Activated T-cell treated with anti-CD3 and anti-CD28 coated beads for 4 hours (primary cell): ENCODE measurements around the gene DVL1.
A peak's percentile ranks its signal among the peaks of the same experiment; 100 is the strongest.
"Not testable (repeated sequence)": the region's sequence is repeated elsewhere in the genome, so short reads cannot be mapped to it uniquely, and the experiment has no call there.

Experiments used
- DNase-seq: peaks from one replicate; pipeline ENCODE4 v3.0.0-alpha.2; 2020

The DVL1 gene

DNA sequence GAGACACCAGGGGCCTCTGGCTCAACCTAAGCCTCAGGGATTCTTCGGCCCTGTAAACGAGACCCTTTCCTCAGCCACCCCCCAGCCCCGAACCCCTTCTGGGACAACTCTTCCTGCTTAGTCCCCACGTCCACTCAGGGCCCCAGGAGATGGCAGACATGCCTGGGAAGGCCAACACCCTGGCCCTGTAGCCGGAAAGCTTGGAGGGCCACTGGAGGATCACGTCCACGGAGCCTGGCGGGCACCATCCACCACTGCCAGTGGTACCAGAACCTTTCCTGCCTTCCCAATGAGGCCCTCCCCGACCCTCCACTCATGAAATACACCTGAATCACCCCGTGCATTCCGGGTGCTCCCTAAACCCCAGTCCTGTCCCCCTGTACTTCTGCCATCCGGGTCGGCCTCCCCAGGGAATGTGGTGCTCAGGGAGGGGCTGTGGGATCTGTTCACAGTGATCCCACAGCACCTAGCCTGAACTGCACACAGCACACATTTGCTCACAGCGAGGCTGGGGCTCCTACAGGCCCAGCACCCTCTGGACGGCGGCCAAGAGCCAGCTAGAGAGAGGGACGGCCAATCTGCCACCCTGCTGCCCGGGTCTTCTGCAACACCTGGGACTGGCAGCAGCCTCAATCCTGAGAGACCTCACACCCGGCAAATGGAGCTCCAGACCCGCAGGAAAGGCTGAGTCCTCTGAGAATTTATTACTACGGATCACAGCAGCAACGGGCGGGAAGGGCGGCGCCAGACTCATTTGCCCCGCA is 24.0 kb upstream of the DVL1 start:
- DNase-seq, result no peak

DNA sequence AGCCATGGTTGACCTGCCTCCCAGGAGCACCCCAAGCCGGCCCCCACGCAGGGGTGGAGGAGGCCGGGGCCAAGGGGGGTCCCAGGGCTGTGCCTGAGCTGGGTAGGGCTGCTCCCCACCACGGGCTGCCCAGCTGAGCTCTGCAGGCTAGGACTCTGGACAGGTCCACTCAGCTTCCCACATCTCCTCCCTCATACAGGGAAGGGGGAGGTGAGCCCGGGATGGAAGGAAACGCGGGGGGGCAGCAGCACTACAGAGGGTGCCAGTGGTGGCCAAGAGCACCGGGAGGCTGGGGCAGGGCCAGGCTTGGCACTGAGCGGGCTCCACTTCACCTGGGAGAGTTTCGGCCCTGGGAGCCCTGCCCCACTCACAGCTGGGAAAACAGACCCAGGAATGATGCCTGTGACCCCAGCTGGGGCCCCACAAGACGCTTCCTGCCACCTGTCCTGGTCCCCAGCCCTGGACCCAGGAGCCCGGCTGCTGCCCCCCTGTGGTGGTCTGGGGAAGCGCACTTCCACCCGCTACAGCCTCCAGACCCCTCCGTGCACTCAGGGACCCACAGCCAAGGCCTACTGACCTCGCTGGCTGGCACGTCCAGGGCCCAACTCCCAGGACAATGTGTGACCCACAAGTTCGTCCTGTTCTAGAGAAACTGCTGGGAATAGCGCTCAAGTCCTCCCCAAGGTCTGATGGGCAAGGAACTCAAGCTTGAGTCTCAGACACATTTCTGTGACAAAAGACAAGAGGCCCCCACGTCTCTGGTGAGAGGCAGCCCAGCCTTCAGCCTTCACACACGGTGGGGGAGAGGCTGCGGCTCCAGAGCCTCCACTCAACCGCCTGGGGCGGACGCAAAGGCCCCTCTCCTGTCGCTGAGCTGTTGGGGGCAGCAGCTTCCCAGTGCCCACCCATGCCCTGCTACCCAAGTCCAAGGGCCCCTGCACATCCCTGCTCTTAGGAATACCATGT is 22.8 kb upstream of the DVL1 start:
- DNase-seq, result peak; percentile 67

DNA sequence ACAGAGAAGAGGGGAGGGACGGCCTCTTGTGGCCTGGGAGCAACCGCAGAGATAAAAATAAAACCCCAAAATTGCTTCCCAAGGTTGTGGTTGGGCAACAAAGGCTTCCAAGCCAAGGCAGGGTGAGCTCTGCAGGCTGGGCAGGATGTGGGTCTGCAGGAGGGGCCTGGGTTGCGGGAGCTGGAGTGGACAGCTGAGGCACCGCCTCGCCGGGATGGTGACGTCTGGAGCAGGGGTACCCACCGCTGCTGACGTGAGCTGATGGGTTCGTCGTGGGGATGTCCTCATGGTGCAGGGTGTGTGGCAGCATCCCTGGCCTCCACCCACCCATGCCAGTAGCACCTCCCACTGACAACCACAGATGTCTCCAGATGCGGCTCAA is 22.1 kb upstream of the DVL1 start:
- no peak for DNase-seq

DNA sequence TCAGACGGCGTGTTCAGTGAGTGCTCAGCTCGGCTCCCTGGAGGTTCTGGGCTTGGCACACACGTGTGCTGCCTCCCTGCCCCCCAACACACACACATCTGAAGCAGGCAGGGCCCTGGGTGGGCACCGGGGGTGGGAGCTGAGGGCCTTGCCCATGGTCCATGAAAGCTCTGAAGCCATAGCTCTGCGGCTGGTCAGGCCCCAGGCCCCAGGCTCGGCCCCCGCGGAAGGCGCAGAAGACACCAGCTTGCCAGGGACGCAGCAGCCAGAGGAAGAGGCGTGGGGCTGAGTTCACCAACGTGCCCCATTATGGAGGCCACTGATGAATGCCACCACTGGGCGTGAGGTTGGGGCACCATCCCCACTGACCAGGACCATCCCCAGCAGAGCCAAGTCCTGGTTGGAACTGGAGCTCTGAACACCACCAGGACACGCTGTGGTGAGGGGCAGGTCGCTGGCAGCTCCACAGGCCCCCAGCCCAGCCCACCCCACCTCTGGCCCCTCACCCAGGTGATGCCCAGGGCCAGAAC is 21.6 kb upstream of the DVL1 start:
- DNase-seq, result no peak

- not testable (repeated sequence) for DNase-seq
Measured at GRCh38 chr1:1370094-1370493, 20.9 kb upstream of the DVL1 start.

DNA sequence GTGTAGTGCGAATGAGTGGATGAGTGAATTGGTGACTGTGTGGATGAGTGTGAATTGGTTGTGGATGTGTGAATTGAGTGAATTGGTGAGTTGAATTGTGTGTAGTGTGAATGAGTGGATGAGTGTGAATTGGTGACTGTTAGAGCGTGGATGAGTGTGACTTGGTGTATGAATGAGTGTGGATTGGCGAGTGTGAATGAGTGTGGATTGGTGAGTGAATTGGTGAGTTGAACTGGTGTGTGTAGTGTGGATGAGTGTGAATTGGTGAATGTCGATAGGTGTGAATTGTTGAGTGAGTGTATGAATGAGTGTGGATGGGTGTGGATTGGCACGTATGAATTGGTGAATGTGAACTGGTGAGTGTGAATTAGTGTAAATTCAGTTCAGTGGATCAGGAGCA is 18.1 kb upstream of the DVL1 start:
- no peak for DNase-seq

DNA sequence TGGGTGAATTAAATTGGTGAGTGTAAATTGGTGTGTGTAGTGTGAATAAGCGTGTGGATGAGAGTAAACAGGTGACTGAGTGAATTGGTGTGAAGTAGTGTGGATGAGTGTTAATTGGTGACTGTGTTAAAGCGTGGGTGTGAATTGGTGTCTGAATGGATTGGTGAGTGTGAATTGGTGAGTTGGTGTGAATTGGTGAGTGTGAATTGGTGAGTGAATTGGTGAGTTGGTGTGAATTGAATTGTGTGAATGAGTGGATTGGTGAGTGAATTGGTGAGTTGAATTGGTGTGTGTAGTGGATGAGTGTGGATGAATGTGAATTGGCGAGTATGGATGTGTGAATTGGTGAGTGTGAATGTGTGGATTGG is 17.5 kb upstream of the DVL1 start:
- no peak for DNase-seq

DNA sequence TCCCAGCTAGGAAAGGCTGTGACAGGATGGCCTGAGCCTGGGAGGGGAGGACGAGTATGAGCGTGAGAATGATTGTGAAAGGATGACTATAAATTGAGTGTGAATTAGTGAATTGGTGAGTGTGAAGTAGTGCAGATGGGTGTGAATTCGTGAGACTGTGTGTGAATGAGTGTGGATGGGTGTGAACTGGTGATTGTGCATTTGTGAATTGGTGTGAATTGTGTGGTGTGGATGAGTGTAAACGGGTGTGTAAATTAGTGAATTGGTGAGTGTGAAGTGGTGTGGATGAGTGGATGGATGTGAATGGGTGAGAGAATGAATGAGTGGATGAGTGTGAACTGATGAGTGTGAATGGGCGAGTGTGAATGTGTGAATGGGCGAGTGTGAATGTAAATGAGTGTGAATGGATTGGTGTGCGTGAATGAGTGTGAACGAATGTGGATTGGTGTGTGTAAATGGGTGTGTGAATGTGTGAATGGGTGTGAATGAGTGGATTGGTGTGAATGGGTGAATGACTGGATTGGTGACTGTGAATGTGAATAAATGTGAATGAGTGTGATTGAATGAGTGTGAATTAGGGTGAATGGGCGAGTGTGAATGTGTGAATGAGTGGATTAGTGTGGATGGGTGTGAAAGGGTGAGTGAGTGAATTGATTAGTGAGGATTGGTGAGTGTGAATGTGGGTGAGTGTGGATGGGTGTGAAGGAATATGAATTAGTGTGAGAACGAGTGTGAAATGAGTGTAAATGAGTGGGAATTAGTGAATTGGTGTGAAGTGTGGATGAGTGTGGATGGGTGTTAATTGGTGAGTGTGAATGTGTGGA is 16.9 kb upstream of the DVL1 start:
- no peak for DNase-seq

DNA sequence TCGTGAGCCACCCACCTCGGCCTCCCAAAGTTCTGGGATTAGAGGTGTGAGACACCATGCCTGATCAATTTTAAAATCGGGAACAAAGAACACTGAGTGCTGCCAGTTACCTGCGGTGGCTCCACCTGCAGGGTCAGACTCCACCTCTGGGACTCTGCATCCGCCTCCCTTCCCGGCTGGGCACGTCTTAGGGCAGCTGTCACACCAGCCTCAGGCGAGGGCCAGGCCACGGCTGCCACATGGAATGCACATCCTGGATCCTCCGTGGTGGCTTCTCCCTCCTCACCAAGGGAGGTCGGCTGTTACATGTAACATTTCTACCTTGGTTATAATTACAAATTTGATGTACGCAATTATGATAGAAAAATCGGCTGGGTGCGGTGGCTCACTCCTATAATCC is 15.0 kb upstream of the DVL1 start:
- DNase-seq, result no peak

- no peak for DNase-seq
Measured at GRCh38 chr1:1361982-1362423, 12.8 kb upstream of the DVL1 start.

DNA sequence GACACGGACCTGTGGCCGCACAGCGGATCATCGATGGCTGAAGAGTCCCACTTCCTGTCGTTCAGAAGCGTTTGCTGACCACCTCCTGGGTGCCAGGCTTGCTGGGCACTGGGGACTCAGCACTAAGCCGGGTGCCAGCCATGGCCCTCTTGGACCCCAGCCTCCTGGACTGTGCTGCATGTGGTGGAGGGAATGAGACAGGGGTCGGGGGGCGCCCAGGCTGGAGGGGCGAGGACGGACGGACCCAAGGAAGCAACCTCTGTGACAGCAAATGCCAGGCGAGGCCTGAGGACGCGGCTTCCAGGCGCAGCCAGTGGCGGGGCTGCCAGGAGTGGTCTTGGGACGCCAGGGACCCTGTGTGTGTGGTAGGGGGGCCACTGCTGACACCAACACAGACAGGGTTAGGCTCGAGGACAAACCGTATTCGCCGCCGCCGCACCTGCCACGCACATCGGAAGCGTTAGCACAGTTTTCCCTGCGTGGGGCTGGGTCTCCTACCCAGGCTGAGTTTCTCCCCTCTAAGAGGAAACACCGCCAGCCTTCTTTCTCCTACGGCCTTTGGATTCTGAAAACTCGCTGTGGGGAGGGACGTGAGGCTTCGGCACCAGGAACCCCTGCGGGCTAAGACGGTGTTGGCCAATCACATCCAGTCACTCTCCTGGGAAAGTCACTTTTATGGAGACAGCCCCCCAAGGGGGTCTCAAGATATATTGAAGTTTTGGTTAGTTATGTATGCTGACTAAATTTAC is 12.2 kb upstream of the DVL1 start:
- DNase-seq, result no peak

GRCh38 chr1:1360506-1361169 is 11.4 kb upstream of the DVL1 start:
- DNase-seq, result no peak

GRCh38 chr1:1359664-1360468 is 10.6 kb upstream of the DVL1 start:
- no peak for DNase-seq

GRCh38 chr1:1359308-1359663 is 10.1 kb upstream of the DVL1 start:
- no peak for DNase-seq

- no peak for DNase-seq
Measured at GRCh38 chr1:1358433-1359271, 9.4 kb upstream of the DVL1 start, which contains the start of gene MXRA8. Gene MXRA8 (minus strand): TSS chr1:1358555. CDS start chr1:1358504, 51 bp downstream.

DNA sequence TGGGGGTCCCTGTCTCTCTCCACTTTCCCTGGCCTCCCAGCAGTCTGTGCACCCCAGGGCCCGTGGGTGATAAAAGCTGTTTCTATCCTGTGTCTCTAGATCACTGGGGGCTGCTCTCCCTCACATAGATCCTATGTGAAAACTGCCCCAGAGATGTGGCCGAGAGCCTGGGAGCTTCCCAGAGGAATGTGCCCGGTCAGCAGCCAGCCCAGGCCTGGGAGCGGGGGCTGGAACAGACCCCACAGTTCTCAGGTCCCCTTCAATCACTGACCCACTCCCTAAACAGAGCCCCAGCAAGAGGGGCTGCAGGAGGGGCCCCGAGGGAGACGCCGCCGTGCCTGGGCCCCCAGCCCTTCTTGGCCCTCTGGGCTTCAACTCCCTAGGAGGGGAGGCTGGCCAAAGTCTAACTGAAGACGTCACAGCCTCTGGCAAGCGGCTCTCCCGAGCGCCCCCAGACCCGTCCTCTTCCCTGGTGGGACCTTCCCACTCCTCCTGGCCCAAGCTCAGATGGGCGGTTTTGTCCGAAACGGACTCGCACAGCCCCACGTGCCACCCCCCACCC is 8.7 kb upstream of the DVL1 start:
- no peak for DNase-seq

- DNase-seq, result no peak
Measured at GRCh38 chr1:1356796-1357401, 7.7 kb upstream of the DVL1 start.

- DNase-seq, result no peak
Measured at GRCh38 chr1:1356166-1356795, 7.1 kb upstream of the DVL1 start.
